Fibroblast of gingiva (primary cell): ENCODE results near the gene NELFA.
A peak's percentile ranks its signal among the peaks of the same experiment; 100 is the strongest.

ENCODE experiments used
- DNase-seq: peaks from one replicate; pipeline ENCODE4 v3.0.0-alpha.2; 2011; ENCODE audit warnings: low read depth

Gene NELFA

DNA sequence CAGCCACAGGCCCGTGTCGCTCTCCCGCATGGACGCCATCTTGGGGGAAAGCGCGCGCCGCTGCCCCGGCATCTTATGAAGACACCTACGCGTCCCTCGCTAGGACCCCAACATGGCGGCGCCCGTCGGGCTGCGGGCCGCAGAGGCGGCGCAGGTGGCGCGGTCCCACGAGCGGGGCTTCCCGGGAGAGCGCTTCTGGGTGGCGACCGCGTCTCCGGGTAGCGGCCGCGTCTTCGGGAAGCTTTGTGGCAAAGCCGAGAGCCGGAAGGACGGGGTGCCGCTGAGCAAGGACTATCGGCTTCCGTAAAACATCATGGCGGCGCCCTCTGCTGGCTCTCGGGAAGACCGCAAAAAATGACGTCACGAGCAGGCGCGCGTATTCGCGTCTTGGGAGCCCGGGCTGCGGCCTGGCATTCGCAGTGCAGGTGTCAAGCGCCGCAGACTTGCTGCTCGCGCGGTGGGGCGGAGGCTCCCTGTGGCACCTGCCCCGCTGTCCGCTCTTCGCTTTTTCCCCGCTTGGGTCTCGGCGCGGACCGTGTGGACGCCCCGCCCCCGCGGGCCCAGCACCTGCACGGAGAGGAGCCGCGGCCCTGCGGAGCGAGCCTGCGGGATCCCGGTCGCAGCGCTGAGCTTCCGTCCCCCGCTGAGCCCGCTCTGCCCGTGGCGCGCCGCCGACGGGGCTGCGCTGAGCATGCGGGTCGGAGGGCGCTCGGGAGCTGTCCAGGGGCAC, at the start of gene NELFA:
Gene NELFA, minus strand, starts transcription at position 54 of the 730 bp plus-strand sequence. Its CDS starts 15 bp downstream, at position 39.
- peak; percentile 89 for DNase-seq

DNA sequence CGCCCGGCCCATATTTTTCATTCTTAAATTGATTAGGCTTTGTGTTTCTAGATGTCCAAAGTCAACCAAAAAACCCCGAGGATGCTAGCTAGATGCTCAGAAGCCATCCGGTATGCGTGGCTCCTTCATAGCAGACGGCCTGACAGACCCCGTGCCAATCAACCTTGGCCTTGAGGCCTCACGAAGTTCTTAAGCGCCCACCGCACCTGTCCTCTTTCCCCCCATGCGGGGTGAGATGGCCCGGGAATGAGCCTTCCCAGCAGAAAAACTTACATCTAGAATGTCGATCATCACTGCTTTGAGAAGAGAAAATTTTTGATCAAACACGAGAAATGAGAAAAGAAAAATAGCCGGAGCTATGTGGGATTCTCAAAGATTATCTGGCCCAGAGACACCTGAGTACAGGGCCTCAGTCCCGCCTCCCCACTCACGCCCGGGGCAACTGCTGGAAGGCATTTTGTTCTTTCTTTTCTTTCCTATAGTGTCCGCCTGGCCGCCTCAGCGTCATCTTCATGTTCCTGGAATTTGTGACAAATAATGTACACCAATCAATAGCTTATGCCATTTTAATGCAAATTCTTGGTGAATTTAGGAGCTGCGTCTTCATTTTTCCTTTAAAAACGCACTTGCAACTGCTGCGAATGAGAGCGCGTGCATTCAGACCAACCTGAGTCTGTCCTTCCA, 48.8 kb upstream of the NELFA start:
- no peak for DNase-seq

DNA sequence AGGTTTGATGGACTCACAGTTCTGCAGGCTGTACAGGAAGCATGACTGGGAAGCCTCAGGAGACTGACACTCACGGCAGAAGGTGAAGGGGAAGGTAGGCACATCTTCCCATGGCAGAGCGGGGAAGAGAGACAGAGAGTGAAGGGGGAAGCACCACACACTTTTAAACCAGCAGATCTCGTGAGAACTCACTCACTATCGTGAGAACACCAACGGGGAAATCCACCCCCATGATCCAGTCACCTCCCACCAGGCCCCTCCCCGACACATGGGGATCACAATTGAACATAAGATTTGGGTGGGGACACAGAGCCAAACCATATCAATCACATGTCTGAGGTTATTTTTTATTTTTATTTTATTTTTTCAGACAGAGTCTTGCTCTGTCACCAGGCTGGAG, 45.4 kb upstream of the NELFA start:
- no peak for DNase-seq

DNA sequence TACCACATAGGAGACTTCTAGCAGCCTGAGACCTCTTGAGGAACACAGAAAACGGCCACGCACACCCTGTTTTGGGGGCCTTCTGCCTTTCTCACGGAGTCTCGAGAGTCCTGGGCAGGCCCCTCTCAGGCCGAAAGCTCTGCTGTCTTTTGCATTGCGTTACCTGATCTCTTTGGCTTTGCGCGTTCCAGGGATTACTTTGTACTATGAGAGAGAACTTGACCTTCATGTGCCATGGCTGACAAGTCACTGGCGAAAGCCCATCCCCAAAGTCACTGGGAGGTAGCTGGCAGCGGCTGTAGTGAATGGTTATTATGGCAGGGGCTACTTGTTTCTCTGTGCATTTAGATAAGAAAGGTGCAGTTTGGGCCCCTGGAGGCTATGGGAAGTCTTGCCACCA, 42.3 kb upstream of the NELFA start:
- no peak for DNase-seq

DNA sequence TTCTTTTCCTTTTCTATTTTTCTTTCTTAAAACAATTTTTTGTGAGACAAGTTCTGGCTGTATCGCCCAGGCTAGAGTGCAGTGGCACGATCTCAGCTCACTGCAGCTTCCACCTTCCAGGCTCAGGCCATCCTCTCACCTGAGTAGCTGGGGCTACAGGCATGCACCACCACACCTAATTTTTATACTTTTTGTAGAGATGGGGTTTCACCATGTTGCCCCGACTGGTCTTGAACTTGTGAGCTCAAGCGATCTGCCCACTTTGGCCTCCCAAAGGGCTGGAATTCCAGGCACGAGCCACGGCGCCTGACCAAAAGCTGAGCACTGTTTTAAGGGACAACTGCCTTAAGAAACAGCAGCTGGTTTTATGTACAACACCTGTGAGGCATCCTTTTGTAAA, 41.0 kb upstream of the NELFA start:
- no peak for DNase-seq

DNA sequence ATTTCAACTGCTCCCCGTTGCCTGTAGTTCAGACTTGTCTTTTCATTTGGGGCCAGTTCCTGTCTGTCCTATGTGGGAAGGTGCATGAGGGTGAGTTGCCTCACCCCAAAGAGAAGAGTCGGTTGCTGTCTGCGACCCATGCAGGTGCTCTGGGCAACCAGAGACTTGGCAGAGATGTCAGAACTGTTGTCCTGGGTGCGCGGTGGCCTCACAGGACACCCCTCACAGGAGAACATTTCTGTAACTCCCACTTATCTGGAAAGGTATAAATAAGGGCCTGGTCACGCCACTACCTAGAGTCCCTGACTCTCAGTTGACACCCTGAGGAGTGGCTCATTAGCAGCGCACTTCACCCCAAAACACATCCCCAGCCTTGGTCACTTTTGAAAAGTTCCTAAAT, 40.6 kb upstream of the NELFA start:
- DNase-seq: no peak

DNA sequence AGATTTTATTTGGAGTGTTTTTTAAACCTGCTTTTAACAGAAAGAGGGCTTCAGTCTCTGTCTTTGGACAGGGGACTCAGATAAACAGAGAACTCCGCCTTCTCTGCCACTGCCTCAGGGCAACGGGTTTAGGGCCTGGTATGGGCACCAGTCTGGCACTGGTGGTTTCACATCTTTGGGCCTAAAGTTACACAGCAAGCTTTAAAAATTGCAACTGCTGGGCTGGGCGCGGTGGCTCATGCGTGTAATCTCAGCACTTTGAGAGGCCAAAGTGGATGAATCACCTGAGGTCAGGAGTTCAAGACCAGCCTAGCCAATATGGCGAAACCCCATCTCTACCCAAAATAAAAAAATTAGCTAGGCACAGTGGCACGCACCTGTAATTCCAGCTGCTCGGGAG, 40.1 kb upstream of the NELFA start:
- no peak for DNase-seq

DNA sequence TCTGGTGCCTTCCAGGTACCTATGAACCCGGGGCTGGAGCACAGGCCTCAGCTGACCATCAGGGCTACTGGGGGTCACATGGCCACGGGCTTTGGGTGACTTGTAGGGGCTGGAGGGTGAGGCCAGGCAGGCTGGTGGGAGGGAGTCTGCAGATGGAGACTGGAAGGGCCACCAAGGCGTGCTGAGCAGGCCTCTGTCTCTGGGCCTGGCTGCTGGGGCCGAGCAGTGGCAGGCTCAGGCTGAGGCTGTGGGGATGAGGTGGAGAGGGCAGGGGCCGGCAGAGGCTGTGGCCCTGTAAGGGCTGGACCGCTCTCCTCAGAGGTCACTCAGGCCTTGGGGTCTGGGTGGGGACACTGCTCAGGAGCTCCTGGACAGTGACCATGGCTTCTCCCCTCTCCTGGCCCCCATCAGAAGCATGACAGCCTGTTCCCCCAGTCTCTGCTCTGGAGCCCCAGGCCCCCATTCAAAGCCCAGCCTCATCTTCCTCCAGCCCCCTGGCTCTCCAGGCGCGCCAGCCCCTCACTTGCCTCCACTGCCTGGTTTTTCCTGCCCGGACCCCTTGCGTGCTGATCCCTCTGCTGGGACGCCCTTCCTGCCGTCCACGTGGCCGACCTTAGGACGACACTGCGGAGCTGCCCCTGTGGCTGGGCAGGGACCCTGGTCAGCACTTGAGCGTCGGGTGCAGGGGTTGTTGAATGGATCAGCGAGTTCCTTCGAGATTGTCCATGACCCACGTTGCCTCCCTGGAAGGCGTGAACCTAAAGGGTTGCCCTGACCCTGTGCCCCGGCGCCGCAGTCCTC, 39.2 kb upstream of the NELFA start:
- no peak for DNase-seq

DNA sequence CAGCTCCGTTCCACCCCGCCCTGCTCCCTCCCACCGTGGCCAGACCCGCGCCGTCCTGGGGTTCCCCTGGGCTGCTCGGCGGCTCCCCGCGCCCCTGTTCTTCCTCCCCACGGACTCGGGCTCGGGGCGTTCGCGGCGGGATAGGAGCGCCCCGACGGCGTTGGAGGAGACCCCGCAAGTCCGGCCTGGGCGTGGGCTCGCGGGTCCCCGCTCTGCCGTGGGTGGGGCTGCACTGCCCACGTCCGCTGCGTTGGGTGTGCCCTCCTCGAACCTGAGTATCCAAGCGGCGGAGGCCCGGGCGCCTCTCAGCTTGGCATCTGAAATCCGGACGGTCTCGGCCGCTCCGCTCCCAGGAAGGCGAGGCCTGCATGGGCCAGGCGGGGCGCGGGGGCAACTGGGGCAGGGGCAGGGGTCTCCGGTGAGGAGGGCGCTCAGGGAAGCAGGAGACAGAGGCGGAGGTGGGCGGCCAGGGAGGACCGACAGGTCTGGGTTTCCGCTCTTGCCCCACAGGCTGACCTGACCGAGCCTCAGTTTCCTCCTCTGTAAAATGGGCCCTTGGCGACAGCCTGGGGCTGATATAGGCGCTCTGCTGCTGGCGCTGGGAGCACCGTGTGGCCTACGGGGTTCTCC, 38.4 kb upstream of the NELFA start:
- no peak for DNase-seq

DNA sequence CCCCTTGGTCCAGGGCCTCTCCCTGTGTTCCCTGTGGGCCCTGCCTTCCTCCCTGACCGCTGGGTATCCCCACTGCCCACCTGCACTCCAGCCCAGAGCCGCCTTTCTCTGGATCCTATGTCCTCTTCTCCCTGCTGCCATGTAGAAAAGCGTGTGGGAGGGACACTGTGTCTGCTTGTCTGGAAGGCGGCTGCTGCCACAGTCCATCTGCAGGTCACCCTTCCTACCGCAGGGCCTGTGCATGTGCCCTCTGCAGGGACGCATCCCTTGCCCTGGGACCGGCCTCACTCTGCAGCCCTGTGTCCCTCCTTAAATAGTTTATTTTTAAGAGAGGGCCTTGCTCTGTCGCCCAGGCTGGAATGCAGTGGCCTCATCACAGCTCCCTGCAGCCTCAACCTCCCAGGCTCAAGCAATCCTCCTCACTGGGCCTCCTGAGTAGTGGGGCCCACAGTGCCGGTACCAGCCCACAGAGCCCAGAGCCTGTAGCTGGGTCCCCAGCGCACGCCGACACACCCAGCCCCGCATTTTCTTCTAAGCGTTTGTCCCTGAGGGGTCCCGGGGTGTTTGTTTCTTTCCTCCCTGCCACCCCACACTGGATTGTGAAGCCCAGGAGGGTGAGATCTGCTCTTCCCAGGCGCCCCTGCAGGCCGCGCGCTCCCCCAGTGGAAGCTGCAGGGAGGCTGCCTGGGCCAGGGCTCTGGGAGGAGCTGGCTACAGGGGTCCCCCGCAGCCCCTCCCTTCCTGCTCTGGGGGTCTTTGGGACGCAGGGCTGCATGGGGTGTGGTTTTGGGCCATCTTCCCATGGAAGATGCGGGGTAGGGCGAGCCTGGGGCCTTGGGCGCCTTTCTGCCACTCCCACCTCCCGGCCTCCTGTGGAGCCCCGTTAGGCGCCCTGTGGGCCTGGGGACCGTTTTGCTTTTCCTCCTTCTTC, 37.5 kb upstream of the NELFA start:
- DNase-seq: no peak

DNA sequence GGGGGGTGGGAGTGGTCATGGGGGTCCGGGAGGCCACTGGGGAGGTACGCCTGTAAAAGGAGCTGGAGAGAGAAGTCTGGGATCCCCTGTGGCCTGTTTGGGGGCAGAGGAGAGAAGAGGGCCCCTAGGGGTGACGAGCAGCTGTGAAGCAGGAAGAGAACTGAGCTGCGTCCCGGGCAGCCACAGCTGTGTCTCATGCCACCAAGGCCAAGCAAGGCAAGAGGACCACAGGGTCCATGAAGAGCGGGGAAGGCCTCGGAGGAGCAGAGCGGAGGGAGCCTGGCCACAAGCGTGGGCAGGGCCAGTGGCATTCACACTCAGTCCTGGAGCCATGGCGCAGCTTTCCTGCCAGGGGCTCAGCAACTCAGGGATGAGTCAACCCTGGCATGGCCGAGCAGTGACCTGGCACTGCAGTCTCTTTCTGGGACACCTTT, 36.8 kb upstream of the NELFA start:
- no peak for DNase-seq

DNA sequence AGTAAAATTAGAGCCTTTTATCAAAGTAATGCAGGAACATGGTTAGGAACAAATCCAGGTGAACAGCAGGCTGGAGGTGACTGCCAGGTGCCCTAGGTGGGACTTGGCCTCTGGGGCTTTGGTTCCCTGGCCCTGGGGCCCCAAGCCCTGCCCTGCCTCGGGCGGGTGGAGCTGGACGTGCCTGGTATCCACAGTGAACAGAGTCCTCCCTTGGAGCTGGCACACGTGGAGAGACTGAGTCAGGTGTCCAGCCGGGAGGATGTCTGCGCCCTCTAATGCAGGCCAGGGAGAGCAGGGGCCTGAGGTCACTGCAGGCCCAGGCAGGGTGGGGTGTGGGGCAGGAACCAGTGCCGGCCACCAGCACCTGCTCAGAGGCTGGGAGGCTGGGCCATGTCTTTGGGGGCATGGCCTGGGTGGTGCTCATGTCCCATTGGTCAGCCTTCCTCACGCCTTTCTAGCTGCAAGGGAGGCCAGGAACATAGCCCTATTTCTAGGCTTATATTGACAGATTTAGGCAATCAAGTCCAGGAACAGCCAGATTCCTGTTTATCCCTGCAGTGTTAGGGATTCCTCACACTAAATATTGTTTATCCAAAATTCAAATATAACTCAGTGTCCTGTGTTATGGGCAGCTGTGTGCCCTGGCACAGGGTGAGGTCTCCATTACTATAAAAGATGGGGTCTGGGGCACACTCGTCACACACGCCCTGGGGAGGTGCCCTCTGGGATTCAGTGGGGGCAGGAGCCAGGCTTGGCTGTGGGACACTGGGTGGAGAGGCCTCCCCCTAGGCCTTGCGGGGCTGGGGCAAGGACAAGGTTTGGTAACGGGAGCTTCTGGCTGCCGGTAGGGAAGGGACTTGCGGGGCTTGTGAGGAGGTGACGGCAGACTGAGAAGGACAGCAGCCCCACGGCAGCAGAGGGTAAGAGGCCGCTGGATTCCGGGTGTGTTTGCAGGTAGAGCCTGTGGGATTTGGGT, 36.1 kb upstream of the NELFA start:
- DNase-seq: no peak

DNA sequence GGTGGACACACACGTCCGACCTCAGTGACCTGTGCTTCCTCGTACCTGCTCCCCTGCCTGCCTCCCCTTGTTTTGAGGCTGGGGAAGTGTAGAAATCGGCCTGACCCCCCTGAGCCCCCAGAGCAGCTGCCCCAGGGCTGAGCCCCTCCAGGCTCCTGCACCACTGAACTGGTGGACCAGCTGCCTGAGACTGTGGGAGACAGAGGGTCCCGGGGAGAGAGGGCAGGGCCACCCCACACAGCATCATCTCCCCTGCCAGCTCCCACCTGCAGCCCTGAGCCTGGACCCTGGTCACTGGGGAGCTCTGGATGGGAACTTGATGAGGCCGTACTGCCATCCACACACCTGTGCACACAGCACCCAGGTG, 35.3 kb upstream of the NELFA start:
- DNase-seq: no peak

DNA sequence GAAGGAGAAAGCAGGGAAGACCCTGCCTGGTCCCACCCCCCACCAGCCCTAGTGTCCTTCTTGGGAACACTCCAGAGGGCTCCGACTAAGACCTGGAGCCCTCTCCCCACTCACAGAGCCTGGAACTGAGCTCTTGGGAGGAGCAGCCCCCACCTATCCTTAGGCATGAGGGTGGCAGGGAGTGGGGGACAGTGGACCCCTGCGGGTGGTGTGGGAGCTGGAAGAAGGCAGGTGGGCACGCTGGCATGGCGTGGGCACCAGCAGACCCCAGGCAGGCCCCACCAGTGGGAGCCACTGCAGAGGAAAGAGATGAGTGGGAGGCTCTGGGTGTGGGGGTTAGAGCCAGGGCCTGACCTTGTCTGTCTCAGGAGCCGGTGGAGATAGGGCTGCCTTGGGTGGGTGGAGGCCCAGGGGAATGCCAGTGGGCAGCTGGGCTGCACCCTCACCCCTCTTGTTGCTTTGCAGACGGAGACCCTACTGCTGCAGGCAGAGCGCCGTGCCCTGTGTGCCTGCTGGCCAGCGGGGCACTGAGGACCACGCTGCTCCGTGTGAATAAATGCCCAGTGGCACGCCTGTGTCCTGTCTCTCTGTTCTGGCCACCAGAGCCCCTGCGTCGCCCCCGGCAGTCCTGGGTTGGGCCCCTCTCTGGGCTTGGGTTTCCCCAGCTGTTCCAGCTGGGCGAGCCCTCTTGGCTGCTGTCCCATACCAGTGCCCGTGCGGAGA, 34.8 kb upstream of the NELFA start:
- no peak for DNase-seq

DNA sequence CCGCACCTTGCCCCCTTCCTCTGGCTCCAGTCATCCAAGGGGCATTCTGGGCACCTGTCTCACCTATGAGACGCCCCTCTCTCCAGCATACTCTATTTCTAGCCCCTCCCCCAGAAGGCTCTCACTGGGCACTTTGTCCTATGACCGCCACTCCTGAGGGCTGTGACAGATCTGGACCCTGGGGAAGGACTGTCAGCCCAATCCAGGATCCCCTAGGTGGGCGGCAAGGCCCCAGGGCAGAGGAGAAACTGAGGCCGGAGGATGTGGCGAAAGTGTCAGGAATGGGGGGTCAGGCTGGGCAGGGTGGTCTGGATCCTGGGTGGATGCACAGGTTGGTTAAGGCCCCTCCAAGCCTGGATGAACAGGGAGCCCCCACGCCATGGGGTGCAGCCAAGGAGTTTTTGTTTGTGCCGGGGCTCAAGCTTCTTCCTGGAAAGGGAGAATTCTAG, 34.2 kb upstream of the NELFA start:
- DNase-seq: no peak

DNA sequence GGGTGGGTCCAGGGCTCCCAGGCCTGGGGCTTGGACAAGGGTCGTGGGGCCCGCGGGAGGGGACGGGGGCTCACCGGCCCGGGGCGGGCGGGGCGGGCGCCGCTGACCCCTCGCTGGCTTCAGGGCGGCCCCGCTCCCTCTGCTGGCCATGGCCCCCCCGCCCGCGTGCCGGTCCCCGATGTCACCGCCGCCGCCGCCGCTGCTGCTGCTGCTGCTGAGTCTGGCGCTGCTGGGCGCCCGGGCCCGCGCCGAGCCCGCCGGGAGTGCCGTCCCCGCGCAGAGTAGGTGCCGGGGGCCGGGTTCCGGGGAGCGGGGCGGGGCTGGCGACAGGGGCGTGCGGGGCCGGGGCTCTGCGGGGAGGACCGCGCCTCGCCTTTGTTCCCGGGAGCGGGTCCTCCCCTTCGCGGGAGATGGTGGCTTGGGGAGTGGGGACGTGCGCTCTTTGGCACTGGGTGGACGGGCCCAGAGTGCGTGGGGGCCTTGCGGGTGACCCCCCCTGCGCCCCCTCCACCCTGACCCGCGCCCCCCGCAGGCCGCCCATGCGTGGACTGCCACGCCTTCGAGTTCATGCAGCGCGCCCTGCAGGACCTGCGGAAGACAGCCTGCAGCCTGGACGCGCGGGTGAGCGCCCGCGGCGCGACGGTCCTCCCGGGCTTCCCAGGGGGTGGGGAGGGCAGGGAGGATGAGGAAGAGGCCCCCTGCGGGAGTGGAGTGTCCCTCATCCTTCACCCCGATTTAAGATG, 33.6 kb upstream of the NELFA start:
- DNase-seq: no peak

DNA sequence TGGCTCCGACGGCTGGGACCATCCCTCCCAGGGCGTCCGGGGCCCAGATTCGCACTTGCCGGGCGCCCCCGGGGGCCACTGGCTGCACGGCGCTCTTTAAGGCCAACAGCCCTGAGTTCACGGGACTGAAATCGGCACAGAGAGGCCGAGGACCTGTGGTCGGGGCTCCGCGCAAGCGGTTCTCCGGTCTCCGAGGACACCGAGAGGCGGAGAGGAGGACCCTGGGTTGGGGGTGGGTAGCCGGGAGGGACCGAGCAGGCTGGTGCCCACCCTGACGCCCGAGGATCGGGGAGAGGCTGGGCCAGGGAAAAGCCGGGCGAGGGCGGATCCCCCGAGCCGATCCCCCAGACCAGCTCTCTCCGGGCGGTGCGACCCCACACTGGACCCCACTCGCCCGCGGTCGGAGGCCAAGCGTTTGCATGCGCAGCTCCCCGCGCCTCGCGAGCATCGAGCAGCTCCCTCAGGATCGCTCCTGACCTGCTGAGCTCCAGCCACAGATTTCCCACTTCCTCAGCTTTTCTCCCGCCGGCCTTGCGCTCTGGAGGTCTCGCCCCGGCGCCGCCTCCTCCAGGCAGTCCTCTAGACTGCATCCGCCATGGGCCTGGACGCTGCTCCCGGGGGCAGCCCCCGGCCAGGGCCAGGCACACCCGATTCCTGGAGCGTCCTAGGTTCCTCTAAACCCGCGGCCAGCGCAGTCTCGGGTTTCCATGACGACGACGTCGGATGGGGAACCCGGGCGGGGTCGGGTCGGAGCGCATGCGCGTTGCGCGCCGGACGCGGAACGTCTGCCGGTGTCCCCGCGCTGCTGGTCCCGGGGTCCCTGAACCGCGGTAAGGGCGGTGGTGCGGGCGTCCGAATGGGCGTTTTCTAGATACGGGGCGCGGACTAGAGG, 32.7 kb upstream of the NELFA start:
- peak; percentile 70 for DNase-seq
